Measurements from ENCODE around the gene CCL16. TPM values are rescaled to one million over a fixed set of nuclear protein-coding genes. Genes with fewer than 3 reads are reported as not detected.
A peak's percentile ranks its signal among the peaks of the same experiment; 100 is the strongest.

CCL16 gene
- total RNA-seq, 1 donor from 2014 or later, result 0.50 TPM

DNA sequence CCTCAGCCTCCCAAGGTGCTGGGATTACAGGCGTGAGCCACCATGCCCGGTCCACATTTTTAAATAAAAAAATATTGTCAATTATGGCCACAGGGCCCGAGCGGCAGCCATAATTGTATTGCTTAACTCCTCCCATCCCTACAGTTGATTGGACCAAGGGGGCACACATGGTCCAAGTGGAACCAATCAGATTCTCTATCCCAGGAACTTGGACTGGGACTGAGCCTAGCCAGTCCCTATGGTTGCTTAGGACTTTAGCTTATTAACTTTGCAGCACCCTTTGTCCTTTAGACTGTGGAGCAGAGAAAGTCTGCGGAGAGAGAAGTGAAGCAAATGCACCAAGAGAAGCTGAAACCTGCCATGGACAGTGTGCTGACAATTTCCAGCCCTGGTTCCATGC, 45.2 kb downstream of the CCL16 start:
- no peak overlapping the region for H3K27ac ChIP-seq

DNA sequence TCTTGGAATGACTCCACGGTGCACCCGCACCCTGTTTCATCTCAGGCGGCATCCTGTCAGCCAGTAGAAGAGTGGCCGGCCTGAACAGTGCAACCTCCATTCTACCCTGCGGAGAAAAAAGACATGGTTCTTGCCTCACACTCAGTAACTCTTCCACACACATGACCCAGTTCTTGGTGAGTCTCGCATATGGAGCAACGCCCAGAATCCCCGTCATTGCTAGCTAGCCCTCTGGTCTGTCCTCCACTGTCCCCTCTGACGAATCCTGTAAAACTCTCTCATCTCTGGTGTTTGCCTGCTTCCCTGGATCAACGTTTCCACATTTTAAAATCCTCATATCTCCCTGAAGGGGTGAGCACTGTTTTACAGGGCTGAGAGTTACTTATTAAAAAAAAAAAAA, 46.5 kb downstream of the CCL16 start:
- no peaks in the 10 kb centered on the region for H3K9me3 ChIP-seq
- no peak overlapping the region for H3K27ac ChIP-seq
- H3K27me3 ChIP-seq (ENCODE audit: low read depth), result no peaks in the 10 kb centered on the region
- intact Hi-C loops (cut with DNase I), result no loop called here
- TF ChIP-seq, protein P1, sequence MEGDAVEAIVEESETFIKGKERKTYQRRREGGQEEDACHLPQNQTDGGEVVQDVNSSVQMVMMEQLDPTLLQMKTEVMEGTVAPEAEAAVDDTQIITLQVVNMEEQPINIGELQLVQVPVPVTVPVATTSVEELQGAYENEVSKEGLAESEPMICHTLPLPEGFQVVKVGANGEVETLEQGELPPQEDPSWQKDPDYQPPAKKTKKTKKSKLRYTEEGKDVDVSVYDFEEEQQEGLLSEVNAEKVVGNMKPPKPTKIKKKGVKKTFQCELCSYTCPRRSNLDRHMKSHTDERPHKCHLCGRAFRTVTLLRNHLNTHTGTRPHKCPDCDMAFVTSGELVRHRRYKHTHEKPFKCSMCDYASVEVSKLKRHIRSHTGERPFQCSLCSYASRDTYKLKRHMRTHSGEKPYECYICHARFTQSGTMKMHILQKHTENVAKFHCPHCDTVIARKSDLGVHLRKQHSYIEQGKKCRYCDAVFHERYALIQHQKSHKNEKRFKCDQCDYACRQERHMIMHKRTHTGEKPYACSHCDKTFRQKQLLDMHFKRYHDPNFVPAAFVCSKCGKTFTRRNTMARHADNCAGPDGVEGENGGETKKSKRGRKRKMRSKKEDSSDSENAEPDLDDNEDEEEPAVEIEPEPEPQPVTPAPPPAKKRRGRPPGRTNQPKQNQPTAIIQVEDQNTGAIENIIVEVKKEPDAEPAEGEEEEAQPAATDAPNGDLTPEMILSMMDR (IDR thresholded peaks at IDR 0.05), result no peak
- peaks cover 13% of the 10 kb centered on the region for H3K4me1 ChIP-seq
- no peaks in the 10 kb centered on the region for H3K36me3 ChIP-seq
- DNase-seq (no peak), ATAC-seq (no peak)
- H3K4me3 ChIP-seq, result no peak overlapping the region

More for the DNA sequence above, 45.2 kb downstream of the CCL16 start:
- intact Hi-C loops (cut with DNase I), result no loop called here
- ATAC-seq (no peak), DNase-seq (no peak)
- H3K36me3 ChIP-seq, result no peaks in the 10 kb centered on the region
- TF ChIP-seq, protein P1 (IDR thresholded peaks at IDR 0.05), result no peak
- H3K27me3 ChIP-seq (ENCODE audit: low read depth), result no peaks in the 10 kb centered on the region
- H3K4me3 ChIP-seq, result no peak overlapping the region
- H3K9me3 ChIP-seq, result no peaks in the 10 kb centered on the region
- H3K4me1 ChIP-seq, result no peaks in the 10 kb centered on the region

DNA sequence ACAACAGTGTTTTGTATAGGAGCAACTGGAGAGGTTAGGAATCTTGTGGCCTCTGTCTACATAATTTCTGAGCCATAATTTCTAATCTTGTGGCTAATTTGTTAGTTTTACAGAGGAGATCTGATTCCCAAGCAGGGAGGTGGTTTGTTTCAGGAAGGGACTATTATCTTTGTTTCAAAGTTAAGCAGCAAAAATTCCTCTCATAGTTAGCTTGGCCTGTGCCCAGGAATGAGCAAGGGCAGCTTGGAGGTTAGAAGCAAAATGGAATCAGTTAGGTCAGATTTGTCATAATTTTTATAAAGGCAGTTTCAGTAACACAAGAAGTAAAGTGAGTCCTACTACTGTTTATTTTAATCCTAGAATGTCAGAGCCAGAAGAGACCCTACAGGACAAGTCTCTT, 48.7 kb downstream of the CCL16 start:
- H3K4me3 ChIP-seq, result no peak overlapping the region
- H3K36me3 ChIP-seq, result no peaks in the 10 kb centered on the region
- intact Hi-C loops (cut with DNase I), result no loop called here
- ATAC-seq, result no peak
- peaks cover 13% of the 10 kb centered on the region for H3K4me1 ChIP-seq
- no peak overlapping the region for H3K27ac ChIP-seq
- TF ChIP-seq, protein P1 (IDR thresholded peaks at IDR 0.05), result no peak
- H3K27me3 ChIP-seq (ENCODE audit: low read depth), result peaks cover 11% of the 10 kb centered on the region
- no peaks in the 10 kb centered on the region for H3K9me3 ChIP-seq
- DNase-seq, result no peak

DNA sequence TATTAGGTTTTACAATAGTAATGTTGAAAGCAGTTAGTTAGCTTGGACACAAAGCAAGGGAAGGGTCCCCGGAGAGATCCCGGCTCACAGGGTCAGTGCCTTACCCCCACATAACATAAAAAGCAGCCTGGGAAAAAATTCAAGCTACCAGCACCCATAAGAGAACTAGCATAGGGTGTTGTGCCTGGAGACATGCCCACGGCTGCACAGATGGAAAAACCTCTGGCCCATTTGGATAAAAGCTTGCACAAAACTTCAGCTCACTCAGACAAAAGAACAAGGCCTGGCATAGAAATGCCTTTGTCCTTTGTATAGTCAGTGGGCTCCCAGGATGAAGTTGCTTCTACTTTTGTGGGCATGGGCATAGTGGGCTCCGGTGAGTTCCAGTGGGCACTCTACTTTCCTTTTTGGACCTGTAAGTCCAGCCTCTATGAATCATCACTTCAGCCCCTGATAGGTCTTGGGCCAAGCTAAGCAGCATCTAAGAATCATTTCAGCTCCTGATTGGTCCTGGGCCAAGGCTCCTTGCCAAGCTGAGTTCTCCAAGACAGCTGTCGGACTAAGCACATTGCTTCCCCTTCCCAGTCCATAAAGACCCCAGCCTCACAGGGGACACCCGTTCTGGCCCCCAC, 49.4 kb downstream of the CCL16 start:
- TF ChIP-seq, protein P1 (IDR thresholded peaks at IDR 0.05), result no peak
- no peaks in the 10 kb centered on the region for H3K36me3 ChIP-seq
- no peak overlapping the region for H3K4me3 ChIP-seq
- ATAC-seq (no peak), DNase-seq (no peak)
- intact Hi-C loops (cut with DNase I), result no loop called here
- peaks cover 13% of the 10 kb centered on the region for H3K4me1 ChIP-seq
- no peak overlapping the region for H3K27ac ChIP-seq
- no peaks in the 10 kb centered on the region for H3K9me3 ChIP-seq
- H3K27me3 ChIP-seq (ENCODE audit: low read depth), result peaks cover 11% of the 10 kb centered on the region

DNA sequence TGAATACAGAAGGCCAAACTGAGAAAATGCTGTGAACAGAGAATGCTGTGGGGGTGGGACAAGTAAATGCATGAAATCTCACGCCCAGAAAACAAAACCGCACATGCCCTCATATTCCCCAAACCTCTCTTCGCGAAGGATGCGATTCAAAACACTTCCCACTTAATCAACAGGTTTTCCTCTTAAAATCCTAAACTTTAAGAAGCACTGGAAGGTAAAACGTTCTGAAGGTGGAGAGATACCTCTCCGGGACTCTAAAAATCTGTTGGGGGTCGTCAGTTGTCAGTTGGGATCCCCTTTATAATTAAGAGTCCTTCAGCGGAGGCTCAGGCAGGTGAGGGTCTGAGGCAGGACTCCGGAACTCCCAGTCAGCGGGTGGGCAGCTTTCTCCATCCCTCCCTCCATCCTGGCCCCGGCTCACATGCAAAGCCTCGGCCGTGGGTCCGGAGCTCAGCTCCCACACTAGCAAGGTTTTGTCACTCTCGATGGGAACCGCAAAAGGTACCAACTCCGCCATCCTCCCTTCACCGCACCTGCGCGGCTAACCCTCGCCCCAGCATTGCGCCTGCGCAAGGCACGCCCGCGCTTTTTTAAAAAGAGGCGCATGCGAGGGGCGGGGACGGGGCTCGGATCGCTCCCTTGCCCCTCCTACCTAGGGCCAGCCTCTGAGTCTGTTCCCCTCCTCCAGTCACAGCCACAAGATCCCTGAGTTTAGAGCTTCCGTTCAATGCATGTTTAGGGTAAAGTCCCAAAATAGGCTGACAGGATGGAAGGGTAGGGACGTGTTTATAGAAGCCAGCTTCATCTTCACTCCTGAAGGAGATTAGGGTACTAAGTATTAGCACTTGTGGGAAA, 50.9 kb downstream of the CCL16 start, which contains the start of gene RDM1:
RDM1 (minus strand) TSS at position 563 of the 855 bp plus-strand sequence; CDS start at position 517, 46 bp downstream.
- ATAC-seq, result peak; percentile 79 to 84
- intact Hi-C loops (cut with DNase I), result no loop called here
- no peaks in the 10 kb centered on the region for H3K36me3 ChIP-seq
- H3K4me1 ChIP-seq, result peaks cover 13% of the 10 kb centered on the region
- H3K27me3 ChIP-seq (ENCODE audit: low read depth), result peaks cover 11% of the 10 kb centered on the region
- H3K4me3 ChIP-seq, result peak within 1 kb of the TSS; percentile 48
- DNase-seq, result peak; percentile 61
- TF ChIP-seq, protein P1 (IDR thresholded peaks at IDR 0.05), result no peak
- no peaks in the 10 kb centered on the region for H3K9me3 ChIP-seq
- no peak within 1 kb of the TSS for H3K27ac ChIP-seq

Data from lower lobe of right lung (tissue), 2 donors.